NT2/D1 (cell line): ENCODE data around the gene ARHGAP12.

Experiments used
- SUZ12 ChIP-seq: IDR thresholded peaks from 2 replicates; pipeline ENCODE4 v1.6.1; 2011; ENCODE audit not compliant: insufficient read length, insufficient read depth; ENCODE audit errors: extremely low read depth
- YY1 ChIP-seq: IDR thresholded peaks from 2 replicates; pipeline ENCODE4 v1.6.1; 2011; ENCODE audit not compliant: insufficient read length, insufficient read depth
- ZNF274 ChIP-seq: IDR thresholded peaks from 2 replicates; pipeline ENCODE4 v1.6.1; 2011; ENCODE audit warnings: mild to moderate bottlenecking, low read depth, low read length

- no peak for TF ChIP-seq YY1
- TF ChIP-seq ZNF274, result no peak
- TF ChIP-seq SUZ12, result no peak
Observed at GRCh38 chr10:31888442-31888841, 40.2 kb downstream of the ARHGAP12 start.
